HG02870 (cell line): ENCODE data around the gene C11orf16.
"Not testable (repeated sequence)": the region's sequence is repeated elsewhere in the genome, so short reads cannot be mapped to it uniquely, and the experiment has no call there.

Experiments used
- ATAC-seq: cut with Tn5 transposase; IDR thresholded peaks from one replicate; pipeline ENCODE4 v1.9.1; 2021; ENCODE audit warnings: mild to moderate bottlenecking, moderate library complexity; ENCODE audit not compliant: unreplicated experiment

C11orf16 gene

GRCh38 chr11:8899119-8899753 is 33.5 kb downstream of the C11orf16 start:
- ATAC-seq = no peak

DNA sequence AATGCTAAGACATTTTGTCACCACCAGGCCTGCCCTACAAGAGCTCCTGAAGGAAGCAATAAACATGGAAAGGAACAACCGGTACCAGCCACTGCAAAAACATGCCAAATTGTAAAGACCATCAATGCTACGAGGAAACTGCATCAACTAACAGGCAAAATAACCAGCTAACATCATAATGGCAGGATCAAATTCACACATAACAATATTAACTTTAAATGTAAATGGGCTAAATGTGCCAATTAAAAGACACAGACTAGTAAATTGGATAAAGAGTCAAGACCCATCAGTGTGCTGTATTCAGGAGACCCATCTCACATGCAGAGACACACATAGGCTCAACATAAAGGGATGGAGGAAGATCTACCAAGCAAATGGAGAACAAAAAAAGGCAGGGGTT is 41.6 kb downstream of the C11orf16 start:
- ATAC-seq = not testable (repeated sequence)

GRCh38 chr11:8886322-8886721 is 46.4 kb downstream of the C11orf16 start:
- ATAC-seq = no peak

DNA sequence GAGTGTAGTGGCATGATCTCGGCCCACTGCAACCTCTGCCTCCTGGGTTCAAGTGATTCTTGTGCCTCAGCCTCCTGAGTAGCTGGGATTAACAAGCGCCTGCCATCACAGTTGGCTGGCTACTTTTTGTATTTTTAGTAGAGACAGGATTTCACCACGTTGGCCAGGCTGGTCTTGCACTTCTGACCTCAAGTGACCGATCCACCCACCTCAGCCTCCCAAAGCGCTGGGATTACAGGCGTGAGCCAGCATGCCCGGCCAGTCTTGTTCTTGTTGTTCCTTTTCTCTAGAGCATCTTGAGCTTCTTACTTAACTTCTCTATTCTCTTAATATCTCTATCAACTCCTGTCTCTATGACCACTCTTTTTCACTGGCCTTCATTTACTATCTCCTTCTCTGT is 51.2 kb downstream of the C11orf16 start:
- ATAC-seq = not testable (repeated sequence)

- no peak for ATAC-seq
Measured at GRCh38 chr11:8878771-8879170, 54.0 kb downstream of the C11orf16 start.

- no peak for ATAC-seq
Measured at GRCh38 chr11:8873741-8874405, 58.9 kb downstream of the C11orf16 start.

DNA sequence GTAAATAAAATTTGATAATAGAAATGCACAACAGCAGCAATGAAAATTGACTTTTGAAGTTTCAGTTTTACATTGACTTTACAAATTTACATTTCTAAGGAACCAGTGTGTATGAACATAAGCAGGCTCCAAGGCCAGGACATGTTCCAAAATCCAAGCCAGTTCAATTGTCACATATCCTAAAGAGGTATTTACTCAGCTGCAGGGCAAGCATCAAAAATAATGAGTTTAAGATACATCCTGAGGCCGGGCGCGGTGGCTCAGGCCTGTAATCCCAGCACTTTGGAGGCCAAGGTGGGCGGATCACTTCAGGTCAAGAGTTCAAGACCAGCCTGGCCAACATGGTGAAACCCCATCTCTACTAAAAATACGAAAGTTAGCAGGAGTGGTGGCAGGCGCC is 60.8 kb downstream of the C11orf16 start:
- no peak for ATAC-seq

- no peak for ATAC-seq
Measured at GRCh38 chr11:8871171-8871775, 61.5 kb downstream of the C11orf16 start.

DNA sequence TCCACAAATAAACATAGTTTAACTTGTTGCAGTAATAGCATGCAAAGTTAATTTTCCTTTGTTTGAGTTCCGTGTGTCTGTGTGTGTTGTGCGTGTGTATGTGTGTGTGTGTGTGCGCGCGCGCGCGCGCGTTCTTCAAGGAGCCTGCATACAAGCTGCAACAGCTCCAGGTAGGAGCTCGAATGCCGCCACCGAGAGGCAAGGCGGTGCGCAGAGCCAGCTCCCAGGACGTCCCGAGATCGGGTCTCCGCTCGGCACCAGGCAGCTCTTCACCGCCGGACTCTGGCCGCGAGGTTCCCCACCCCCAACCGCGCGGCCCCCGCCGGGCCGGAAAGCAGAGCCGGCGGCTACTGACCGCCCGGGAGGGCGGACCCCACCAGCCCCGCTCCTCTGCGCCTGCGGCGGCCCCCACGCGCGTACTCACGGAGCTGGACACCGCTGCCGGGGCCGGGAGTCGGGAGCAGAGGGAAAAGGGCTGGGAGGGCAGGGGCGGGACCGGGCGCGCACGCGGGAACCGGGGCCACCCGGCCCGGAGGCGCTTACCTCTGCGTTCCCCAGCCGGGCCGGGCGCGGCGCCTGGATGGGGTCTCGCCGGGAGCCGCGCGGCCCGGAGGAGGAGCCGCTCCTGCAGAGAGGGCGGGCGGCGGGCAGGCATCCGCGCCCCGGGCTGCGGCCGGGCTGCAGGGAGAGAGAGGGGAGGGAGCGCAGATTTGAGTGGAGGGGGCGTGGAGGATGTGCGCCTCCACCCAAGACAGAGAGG is 62.2 kb downstream of the C11orf16 start:
- ATAC-seq = no peak
